ENCODE measurements around the gene MTUS2.

The MTUS2 gene

GRCh38 chr13:28817204-28817603, 2.9 kb upstream of the MTUS2 start:
- no peak for DNase-seq (ENCODE audit: extremely low read depth, low read depth)
- TF ChIP-seq, protein P1, sequence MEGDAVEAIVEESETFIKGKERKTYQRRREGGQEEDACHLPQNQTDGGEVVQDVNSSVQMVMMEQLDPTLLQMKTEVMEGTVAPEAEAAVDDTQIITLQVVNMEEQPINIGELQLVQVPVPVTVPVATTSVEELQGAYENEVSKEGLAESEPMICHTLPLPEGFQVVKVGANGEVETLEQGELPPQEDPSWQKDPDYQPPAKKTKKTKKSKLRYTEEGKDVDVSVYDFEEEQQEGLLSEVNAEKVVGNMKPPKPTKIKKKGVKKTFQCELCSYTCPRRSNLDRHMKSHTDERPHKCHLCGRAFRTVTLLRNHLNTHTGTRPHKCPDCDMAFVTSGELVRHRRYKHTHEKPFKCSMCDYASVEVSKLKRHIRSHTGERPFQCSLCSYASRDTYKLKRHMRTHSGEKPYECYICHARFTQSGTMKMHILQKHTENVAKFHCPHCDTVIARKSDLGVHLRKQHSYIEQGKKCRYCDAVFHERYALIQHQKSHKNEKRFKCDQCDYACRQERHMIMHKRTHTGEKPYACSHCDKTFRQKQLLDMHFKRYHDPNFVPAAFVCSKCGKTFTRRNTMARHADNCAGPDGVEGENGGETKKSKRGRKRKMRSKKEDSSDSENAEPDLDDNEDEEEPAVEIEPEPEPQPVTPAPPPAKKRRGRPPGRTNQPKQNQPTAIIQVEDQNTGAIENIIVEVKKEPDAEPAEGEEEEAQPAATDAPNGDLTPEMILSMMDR (IDR thresholded peaks at IDR 0.05; ENCODE audit: low read depth, low read length), result no peak

DNA sequence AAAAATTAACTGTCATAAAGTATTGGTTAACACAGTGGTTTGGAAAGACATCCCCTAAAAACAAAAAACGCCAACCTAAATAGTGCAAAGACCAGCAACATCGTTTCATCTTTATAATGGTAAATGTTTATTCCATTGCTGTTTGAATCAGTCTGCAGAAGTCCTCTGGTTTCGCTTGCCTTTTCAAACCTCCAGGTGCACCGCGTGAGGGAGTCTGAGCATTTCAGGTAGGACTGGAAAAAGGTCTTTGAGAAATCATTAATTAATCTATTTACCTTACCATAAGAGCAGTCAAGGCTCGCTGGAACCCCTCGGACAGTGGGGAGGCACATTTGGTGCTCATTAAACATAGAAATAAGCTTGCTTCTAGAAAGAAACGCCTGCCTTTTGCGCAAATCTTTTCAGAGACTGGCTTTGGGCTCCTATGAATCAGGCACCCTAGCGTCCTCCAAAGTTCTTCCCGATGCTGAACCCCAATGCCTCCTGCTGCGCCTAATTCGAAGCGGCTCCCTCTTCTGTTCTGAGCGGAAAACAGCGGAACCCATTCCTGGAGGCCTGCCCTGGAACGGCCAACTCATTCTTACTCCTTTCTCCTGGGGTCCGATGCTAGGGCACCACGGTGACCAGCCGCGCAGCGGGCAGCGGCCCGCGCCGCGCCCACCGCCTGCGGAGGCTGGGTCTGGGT, 951 bp upstream of the MTUS2 start:
- TF ChIP-seq, protein P1 (IDR thresholded peaks at IDR 0.05; ENCODE audit: low read depth, low read length), result peak; percentile 6
- DNase-seq (ENCODE audit: extremely low read depth, low read depth), result no peak

- TF ChIP-seq, protein P1 (IDR thresholded peaks at IDR 0.05; ENCODE audit: low read depth, low read length), result peak; percentile 8
- no peak for DNase-seq (ENCODE audit: extremely low read depth, low read depth)
Observed at GRCh38 chr13:28819735-28820098, 422 bp upstream of the MTUS2 start.

DNA sequence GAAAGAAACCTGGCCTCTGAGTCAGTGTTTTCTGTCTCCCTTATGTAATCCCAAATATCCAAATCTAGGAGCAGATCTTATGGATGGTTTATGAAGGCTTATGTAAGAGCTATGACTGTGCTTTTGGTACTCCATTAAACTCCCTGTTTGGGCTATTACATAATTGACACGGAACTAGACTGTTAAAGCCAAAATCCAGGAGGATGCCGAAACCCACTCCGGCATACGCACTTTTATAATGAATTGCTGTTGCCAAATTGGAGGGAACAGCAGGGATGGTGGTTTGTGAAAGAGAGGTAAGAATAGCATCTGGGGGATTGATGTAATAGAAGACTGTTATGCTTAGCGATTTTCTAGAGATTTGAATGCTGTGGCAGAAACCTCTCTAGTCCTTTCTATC, 2.0 kb downstream of the MTUS2 start:
- TF ChIP-seq, protein P1 (IDR thresholded peaks at IDR 0.05; ENCODE audit: low read depth, low read length), result no peak
- no peak for DNase-seq (ENCODE audit: extremely low read depth, low read depth)

- TF ChIP-seq, protein P1 (IDR thresholded peaks at IDR 0.05; ENCODE audit: low read depth, low read length), result no peak
- DNase-seq (ENCODE audit: extremely low read depth, low read depth), result no peak
Observed at GRCh38 chr13:28822801-28823200, 2.7 kb downstream of the MTUS2 start.

DNA sequence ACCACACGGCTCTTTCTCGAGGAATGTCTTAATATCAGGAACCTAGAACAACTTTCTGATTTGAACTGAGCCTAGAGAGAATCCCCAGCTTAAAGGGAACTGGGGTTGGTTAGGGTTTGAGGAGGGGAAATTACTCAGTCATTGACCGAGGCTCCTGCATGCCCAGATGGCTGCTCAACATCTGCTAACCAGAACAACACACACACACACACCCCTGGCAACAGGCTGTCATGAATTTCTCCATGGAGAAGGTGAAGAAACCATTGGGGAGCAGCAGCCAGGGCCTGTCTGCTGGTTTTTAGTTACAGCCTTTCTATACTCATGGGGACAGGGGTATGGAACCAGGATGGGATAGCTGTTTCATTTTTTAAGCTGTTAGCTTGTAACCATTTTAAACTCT, 5.2 kb downstream of the MTUS2 start:
- TF ChIP-seq, protein P1 (IDR thresholded peaks at IDR 0.05; ENCODE audit: low read depth, low read length), result no peak
- DNase-seq (ENCODE audit: extremely low read depth, low read depth), result no peak

- TF ChIP-seq, protein P1 (IDR thresholded peaks at IDR 0.05; ENCODE audit: low read depth, low read length), result no peak
- DNase-seq (ENCODE audit: extremely low read depth, low read depth), result no peak
Observed at GRCh38 chr13:28826368-28826767, 6.2 kb downstream of the MTUS2 start.

All from AG09319 (cell line).